ENCODE measurements around the gene ADGRD1.

ADGRD1 gene

DNA sequence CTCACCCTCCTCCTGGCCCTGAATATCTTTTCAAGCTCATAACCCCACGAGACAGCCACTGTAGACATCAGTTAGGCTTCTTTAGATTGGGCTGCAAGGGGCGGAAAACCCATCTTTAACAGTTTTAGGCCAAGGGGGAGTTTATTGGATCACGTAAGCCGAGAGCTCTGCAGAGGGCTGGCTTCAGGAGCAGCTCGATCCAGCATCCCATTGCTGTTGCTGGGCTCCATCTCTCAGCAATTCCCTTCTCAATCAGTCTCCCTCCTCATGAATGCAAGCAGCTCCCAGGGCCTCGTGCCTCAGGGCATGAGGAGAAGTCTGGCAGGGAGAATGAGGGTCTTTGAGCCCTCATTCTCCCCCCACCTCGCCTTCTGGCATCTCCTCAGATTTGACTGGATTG, 59.4 kb downstream of the ADGRD1 start:
- TF ChIP-seq, protein P1, sequence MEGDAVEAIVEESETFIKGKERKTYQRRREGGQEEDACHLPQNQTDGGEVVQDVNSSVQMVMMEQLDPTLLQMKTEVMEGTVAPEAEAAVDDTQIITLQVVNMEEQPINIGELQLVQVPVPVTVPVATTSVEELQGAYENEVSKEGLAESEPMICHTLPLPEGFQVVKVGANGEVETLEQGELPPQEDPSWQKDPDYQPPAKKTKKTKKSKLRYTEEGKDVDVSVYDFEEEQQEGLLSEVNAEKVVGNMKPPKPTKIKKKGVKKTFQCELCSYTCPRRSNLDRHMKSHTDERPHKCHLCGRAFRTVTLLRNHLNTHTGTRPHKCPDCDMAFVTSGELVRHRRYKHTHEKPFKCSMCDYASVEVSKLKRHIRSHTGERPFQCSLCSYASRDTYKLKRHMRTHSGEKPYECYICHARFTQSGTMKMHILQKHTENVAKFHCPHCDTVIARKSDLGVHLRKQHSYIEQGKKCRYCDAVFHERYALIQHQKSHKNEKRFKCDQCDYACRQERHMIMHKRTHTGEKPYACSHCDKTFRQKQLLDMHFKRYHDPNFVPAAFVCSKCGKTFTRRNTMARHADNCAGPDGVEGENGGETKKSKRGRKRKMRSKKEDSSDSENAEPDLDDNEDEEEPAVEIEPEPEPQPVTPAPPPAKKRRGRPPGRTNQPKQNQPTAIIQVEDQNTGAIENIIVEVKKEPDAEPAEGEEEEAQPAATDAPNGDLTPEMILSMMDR (IDR thresholded peaks at IDR 0.05; ENCODE audit: poor library complexity, severe bottlenecking), result no peak
- Histone ChIP-seq H3K4me3 (ENCODE audit: severe bottlenecking) (no peak overlapping the region), H3K27me3 (ENCODE audit: insufficient read depth, poor library complexity, severe bottlenecking) (no peaks in the 10 kb centered on the region), H3K9me3 (ENCODE audit: severe bottlenecking) (no peaks in the 10 kb centered on the region), H3K27ac (ENCODE audit: poor library complexity, severe bottlenecking) (no peak overlapping the region), H3K36me3 (ENCODE audit: low read depth) (no peaks in the 10 kb centered on the region), H3K4me1 (ENCODE audit: insufficient read depth, poor library complexity, severe bottlenecking) (no peaks in the 10 kb centered on the region)
- DNase-seq (ENCODE audit: low spot score), result peak; percentile 15
- no peak for ATAC-seq (ENCODE audit: low read depth)

DNA sequence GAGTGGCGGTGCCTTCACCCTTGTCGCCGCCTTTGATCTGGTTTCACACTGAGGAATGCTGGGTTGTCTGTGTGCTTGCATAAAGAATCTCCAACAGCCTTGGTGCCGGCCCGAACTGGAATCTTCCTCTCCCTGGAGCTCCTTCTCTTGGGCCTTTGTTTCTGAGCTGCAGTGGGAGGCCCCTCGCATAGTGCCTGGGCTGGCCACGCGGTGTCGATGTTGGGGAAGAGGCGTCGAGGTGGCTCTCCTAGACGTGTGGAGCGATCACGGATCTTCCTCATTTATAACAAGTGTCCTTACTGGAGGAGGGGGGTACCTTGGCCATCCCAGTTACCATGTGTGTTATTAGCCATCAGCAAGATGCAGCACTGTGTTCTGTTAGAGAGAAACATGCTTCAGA, 60.6 kb downstream of the ADGRD1 start:
- no peak for ATAC-seq (ENCODE audit: low read depth)
- no peak overlapping the region for H3K27ac ChIP-seq (ENCODE audit: poor library complexity, severe bottlenecking)
- no peaks in the 10 kb centered on the region for H3K36me3 ChIP-seq (ENCODE audit: low read depth)
- no peak overlapping the region for H3K4me3 ChIP-seq (ENCODE audit: severe bottlenecking)
- no peaks in the 10 kb centered on the region for H3K4me1 ChIP-seq (ENCODE audit: insufficient read depth, poor library complexity, severe bottlenecking)
- no peaks in the 10 kb centered on the region for H3K9me3 ChIP-seq (ENCODE audit: severe bottlenecking)
- no peaks in the 10 kb centered on the region for H3K27me3 ChIP-seq (ENCODE audit: insufficient read depth, poor library complexity, severe bottlenecking)
- DNase-seq (ENCODE audit: low spot score), result peak; percentile 24
- TF ChIP-seq, protein P1 (IDR thresholded peaks at IDR 0.05; ENCODE audit: poor library complexity, severe bottlenecking), result no peak

DNA sequence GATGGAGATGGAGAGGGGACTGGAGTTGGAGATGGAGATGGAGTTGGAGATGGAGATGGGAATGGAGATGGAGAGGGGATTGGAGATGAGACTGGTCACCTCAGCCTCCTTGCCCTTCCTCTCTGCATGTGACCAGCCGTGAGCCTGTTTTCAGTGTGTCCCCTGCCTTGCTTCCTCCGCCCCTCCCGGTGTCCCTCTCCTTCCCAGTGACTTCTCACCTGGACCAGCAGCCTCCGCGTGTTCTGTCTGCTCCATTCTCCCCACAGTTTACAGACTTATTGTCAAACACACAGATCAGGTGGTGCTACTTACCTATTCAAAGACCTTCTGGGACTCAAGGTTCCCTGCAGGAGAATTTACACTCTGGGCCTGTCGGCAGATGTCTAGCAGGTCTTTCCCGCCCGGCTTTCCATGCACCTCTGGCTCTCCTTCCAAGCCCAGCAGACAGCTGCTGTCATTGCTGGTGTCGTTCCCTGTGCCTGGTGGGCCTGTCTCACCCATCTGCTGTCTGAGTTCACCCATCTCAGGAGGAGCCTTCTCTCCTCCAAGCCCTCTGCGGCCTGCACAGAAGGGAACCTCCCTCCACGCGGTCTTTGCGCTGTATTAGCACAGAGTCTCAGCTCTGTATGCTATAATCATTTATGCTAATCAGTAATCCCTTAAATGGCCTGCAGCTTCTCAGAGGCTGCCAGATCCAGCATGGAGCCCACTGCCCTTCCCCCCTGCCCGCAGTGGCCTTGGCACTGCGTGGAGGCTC, 62.1 kb downstream of the ADGRD1 start:
- TF ChIP-seq, protein P1 (IDR thresholded peaks at IDR 0.05; ENCODE audit: poor library complexity, severe bottlenecking), result no peak
- Histone ChIP-seq H3K36me3 (ENCODE audit: low read depth) (no peaks in the 10 kb centered on the region), H3K4me3 (ENCODE audit: severe bottlenecking) (no peak overlapping the region), H3K4me1 (ENCODE audit: insufficient read depth, poor library complexity, severe bottlenecking) (no peaks in the 10 kb centered on the region), H3K27me3 (ENCODE audit: insufficient read depth, poor library complexity, severe bottlenecking) (no peaks in the 10 kb centered on the region), H3K27ac (ENCODE audit: poor library complexity, severe bottlenecking) (no peak overlapping the region), H3K9me3 (ENCODE audit: severe bottlenecking) (no peaks in the 10 kb centered on the region)
- ATAC-seq (ENCODE audit: low read depth) (no peak), DNase-seq (ENCODE audit: low spot score) (peak; percentile 28)

DNA sequence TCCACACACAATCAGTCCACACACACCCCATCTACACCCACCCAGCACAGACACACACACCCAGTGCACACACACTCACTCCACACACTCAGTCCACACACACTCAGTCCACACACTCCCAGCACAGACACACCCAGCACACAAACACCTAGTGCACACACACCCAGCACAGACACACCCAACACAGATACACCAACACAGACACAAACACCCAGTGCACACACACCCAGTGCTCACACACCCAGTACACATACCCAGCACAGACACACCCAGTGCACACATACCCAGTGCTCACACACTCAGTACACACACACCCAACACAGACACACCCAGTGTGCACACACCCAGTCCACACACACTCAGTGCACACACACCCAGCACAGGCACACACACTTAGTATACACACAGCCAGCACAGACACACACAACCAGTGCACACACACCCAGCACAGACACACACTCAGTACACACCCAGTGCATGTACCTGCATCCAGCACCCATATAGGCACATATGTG, 63.8 kb downstream of the ADGRD1 start:
- no peaks in the 10 kb centered on the region for H3K4me1 ChIP-seq (ENCODE audit: insufficient read depth, poor library complexity, severe bottlenecking)
- no peaks in the 10 kb centered on the region for H3K27me3 ChIP-seq (ENCODE audit: insufficient read depth, poor library complexity, severe bottlenecking)
- DNase-seq (ENCODE audit: low spot score), result no peak

More for the DNA sequence above, 63.8 kb downstream of the ADGRD1 start:
- ATAC-seq (ENCODE audit: low read depth), result no peak
- H3K9me3 ChIP-seq (ENCODE audit: severe bottlenecking), result no peaks in the 10 kb centered on the region
- no peak overlapping the region for H3K27ac ChIP-seq (ENCODE audit: poor library complexity, severe bottlenecking)
- no peak overlapping the region for H3K4me3 ChIP-seq (ENCODE audit: severe bottlenecking)
- H3K36me3 ChIP-seq (ENCODE audit: low read depth), result no peaks in the 10 kb centered on the region
- TF ChIP-seq, protein P1 (IDR thresholded peaks at IDR 0.05; ENCODE audit: poor library complexity, severe bottlenecking), result no peak
